ENCODE data around the gene MARK4. TPM values are rescaled to one million over a fixed set of nuclear protein-coding genes. Genes with fewer than 3 reads are reported as not detected.
"Not testable (repeated sequence)": the region's sequence is repeated elsewhere in the genome, so short reads cannot be mapped to it uniquely, and the experiment has no call there.

MARK4 gene
- total RNA-seq, 1 donor from 2014 or later: 29.0 TPM

DNA sequence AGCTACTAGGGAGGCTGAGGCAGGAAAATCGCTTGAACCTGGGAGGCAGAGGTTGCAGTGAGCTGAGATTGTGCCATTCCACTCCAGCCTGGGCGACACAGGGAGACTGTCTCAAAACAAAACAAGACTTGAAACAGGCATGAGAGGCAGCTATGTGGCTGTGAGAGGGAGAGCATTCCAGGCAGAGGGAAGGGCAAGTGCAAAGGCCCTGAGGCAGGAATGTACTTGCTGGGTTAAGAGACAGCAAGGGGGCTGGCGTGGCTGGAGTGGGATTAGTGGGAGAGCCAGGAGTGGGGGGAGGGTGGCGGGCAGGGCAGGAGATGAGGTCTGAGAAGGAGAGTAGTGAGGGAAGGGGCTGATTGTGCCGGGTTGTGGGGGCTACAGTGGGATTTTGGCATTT, 27.2 kb upstream of the MARK4 start:
- no peak overlapping the region for H3K27ac Mint-ChIP-seq
- no peaks in the 10 kb centered on the region for H3K9me3 Mint-ChIP-seq
- no peaks in the 10 kb centered on the region for H3K36me3 Mint-ChIP-seq (ENCODE audit: low read depth)
- H3K4me3 Mint-ChIP-seq: no peak overlapping the region
- intact Hi-C loops (cut with micrococcal nuclease): no loop called here
- DNase-seq: no peak
- no peaks in the 10 kb centered on the region for H3K4me1 Mint-ChIP-seq
- peaks cover 8% of the 10 kb centered on the region for H3K27me3 Mint-ChIP-seq

DNA sequence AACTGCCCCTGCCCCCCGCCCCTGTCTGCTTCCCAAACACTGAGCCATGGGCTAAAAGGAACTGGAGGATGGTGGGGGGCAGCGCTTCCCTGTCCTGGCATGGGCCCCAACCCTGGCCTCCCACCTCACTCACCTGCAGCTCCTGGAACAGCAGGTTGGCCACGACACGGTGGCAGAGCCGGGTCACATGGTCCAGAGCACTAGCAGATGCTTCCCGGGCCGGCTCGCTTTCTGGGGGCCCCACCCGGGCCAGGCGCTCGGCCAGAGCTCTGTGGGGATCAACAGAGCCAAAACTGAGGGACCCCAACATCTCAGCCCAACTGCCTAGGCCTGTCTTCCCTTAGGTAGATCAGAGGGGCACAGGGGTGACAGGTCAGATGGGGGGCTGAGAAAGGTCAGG, 26.4 kb upstream of the MARK4 start:
- Mint-ChIP-seq H3K36me3 (ENCODE audit: low read depth) (no peaks in the 10 kb centered on the region), H3K4me1 (no peaks in the 10 kb centered on the region), H3K27me3 (peaks cover 8% of the 10 kb centered on the region), H3K4me3 (no peak overlapping the region), H3K27ac (no peak overlapping the region), H3K9me3 (no peaks in the 10 kb centered on the region)
- DNase-seq: no peak
- intact Hi-C loops (cut with micrococcal nuclease): no loop called here

- H3K27ac Mint-ChIP-seq; H3K4me1 Mint-ChIP-seq; H3K4me3 Mint-ChIP-seq; H3K27me3 Mint-ChIP-seq; intact Hi-C loops (cut with micrococcal nuclease); DNase-seq; H3K36me3 Mint-ChIP-seq (ENCODE audit: low read depth); H3K9me3 Mint-ChIP-seq: not testable (repeated sequence)
Observed at GRCh38 chr19:45229056-45229455, 22.0 kb upstream of the MARK4 start.

DNA sequence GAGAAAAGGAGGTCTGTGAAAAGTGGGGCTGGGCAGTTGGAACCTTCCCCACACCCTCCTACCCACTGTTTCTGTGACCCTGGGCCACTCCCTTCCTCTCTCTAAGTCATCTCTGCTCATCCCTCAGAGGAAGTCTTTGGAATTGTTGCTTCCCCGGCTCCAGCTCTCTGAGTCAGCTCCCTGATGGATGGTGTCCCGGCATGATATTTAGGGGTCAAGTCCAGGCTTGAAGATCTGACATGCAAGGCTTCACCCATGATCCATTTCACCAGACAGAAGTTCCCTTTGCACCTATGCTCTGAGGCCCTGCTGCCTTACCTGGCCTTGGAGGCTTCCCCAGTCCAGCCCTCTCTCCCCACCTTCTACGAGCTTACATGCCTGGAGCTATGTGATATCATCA, 19.2 kb upstream of the MARK4 start:
- Mint-ChIP-seq H3K36me3 (ENCODE audit: low read depth) (no peaks in the 10 kb centered on the region), H3K9me3 (no peaks in the 10 kb centered on the region), H3K27ac (no peak overlapping the region), H3K27me3 (peaks cover 22% of the 10 kb centered on the region), H3K4me1 (peaks cover 2% of the 10 kb centered on the region), H3K4me3 (no peak overlapping the region)
- intact Hi-C loops (cut with micrococcal nuclease): no loop called here
- no peak for DNase-seq

GRCh38 chr19:45234089-45234869, 16.8 kb upstream of the MARK4 start:
- H3K4me1 Mint-ChIP-seq: peaks cover 2% of the 10 kb centered on the region
- peaks cover 27% of the 10 kb centered on the region for H3K27me3 Mint-ChIP-seq
- intact Hi-C loops (cut with micrococcal nuclease): no loop called here
- no peaks in the 10 kb centered on the region for H3K9me3 Mint-ChIP-seq
- no peak for DNase-seq
- no peak overlapping the region for H3K4me3 Mint-ChIP-seq
- no peaks in the 10 kb centered on the region for H3K36me3 Mint-ChIP-seq (ENCODE audit: low read depth)
- H3K27ac Mint-ChIP-seq: no peak overlapping the region

GRCh38 chr19:45235485-45235884, 15.6 kb upstream of the MARK4 start:
- Mint-ChIP-seq H3K4me3 (no peak overlapping the region), H3K9me3 (no peaks in the 10 kb centered on the region), H3K27ac (no peak overlapping the region), H3K36me3 (ENCODE audit: low read depth) (no peaks in the 10 kb centered on the region), H3K27me3 (peaks cover 27% of the 10 kb centered on the region), H3K4me1 (peaks cover 2% of the 10 kb centered on the region)
- intact Hi-C loops (cut with micrococcal nuclease): no loop called here
- no peak for DNase-seq

DNA sequence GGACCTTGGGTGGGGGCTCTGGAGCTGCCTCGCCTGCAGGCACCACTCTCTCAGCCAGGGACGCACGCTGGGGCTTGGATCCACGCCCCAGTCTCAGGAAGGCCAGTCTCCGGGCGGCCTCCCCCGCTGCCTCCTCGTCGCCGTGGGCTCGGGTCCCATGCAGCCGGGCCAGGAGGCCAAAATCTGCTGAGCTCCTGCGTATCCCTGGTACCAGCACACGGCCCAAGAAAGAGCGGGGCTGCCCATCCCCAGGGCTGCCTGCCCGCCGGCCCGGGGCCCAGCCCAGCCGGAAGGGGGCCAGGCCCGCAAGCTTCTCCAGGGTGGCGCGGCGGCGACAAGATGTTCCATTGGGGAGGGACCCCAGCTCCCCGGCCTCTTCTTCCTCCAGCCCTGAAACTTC, 12.5 kb upstream of the MARK4 start:
- H3K9me3 Mint-ChIP-seq: no peaks in the 10 kb centered on the region
- H3K4me3 Mint-ChIP-seq: no peak overlapping the region
- no peak overlapping the region for H3K27ac Mint-ChIP-seq
- no peaks in the 10 kb centered on the region for H3K36me3 Mint-ChIP-seq (ENCODE audit: low read depth)
- H3K27me3 Mint-ChIP-seq: peaks cover 29% of the 10 kb centered on the region
- peaks cover 2% of the 10 kb centered on the region for H3K4me1 Mint-ChIP-seq
- intact Hi-C loops (cut with micrococcal nuclease): no loop called here
- DNase-seq: no peak

DNA sequence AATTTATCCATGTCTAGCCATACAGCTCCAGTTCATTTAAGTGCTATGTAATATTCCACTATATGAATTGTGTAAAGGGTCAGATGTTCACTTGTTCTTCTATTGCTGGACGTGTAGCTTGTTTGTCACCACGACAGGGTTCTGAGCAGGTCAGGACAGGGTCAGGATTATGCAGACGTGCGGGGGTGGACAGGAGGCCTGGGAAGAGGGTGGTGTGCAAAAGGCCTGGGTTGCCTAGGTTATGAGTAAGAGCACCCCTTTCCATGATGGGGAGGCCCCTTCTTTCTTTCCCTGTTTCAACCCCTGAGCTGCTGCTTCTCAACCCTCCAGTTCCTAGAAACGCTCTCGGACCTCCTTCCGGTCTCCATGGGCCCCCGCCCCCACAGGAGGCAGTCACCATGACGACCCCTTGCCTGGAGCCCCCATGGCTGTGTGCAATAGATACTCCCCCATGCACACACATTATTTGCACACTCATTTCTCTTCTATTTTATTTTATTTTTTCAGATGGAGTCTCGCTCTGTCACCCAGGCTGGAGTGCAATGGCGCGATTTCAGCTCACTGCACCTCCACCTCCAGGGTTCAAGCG, 7.8 kb upstream of the MARK4 start:
- Mint-ChIP-seq H3K4me1 (no peaks in the 10 kb centered on the region), H3K9me3 (no peaks in the 10 kb centered on the region), H3K36me3 (ENCODE audit: low read depth) (no peaks in the 10 kb centered on the region), H3K27ac (no peak overlapping the region), H3K27me3 (peaks cover 13% of the 10 kb centered on the region), H3K4me3 (no peak overlapping the region)
- DNase-seq: no peak
- intact Hi-C loops (cut with micrococcal nuclease): no loop called here

GRCh38 chr19:45244133-45244794, 6.8 kb upstream of the MARK4 start:
- Mint-ChIP-seq H3K27ac (no peak overlapping the region), H3K4me1 (no peaks in the 10 kb centered on the region), H3K4me3 (no peak overlapping the region), H3K9me3 (no peaks in the 10 kb centered on the region), H3K36me3 (ENCODE audit: low read depth) (no peaks in the 10 kb centered on the region), H3K27me3 (peaks cover 13% of the 10 kb centered on the region)
- no peak for DNase-seq
- intact Hi-C loops (cut with micrococcal nuclease): no loop called here

- Mint-ChIP-seq H3K9me3 (no peaks in the 10 kb centered on the region), H3K4me3 (no peak within 1 kb of the TSS), H3K4me1 (no peaks in the 10 kb centered on the region), H3K27ac (no peak within 1 kb of the TSS), H3K27me3 (peaks cover 13% of the 10 kb centered on the region), H3K36me3 (ENCODE audit: low read depth) (no peaks in the 10 kb centered on the region)
- no peak for DNase-seq
- intact Hi-C loops (cut with micrococcal nuclease): no loop called here
Observed at GRCh38 chr19:45245334-45245787, 5.7 kb upstream of the MARK4 start, which contains the start of gene EXOC3L2. TSS of gene EXOC3L2 (minus strand) at chr19:45245407. CDS start at chr19:45239045, 6,362 bp downstream.

- intact Hi-C loops (cut with micrococcal nuclease): no loop called here
- no peak overlapping the region for H3K4me3 Mint-ChIP-seq
- peaks cover 3% of the 10 kb centered on the region for H3K4me1 Mint-ChIP-seq
- no peak overlapping the region for H3K27ac Mint-ChIP-seq
- H3K36me3 Mint-ChIP-seq (ENCODE audit: low read depth): no peaks in the 10 kb centered on the region
- no peaks in the 10 kb centered on the region for H3K9me3 Mint-ChIP-seq
- DNase-seq: no peak
- peaks cover 15% of the 10 kb centered on the region for H3K27me3 Mint-ChIP-seq
Observed at GRCh38 chr19:45245826-45246225, 5.2 kb upstream of the MARK4 start.

DNA sequence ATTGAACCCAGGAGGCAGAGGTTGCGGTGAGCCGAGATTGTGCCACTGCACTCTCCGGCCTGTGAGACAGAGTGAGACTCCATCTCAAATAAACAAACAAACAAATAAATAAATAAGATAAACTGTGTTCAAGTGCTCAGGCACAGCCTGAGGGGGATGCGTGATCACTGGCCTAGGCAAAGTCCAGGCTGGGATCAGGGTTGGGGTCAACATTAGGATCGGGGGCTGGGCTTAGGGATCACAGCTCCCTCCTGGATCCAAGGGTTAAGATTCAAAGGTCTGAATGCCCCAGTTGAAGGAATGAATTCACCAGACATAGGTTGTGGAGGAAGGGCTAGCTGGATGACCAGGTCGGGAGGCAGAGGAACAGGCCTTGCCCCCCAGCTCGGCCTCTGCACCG, 3.9 kb upstream of the MARK4 start:
- intact Hi-C loops (cut with micrococcal nuclease): no loop called here
- Mint-ChIP-seq H3K9me3 (no peaks in the 10 kb centered on the region), H3K27ac (no peak overlapping the region), H3K4me1 (peaks cover 5% of the 10 kb centered on the region), H3K36me3 (ENCODE audit: low read depth) (no peaks in the 10 kb centered on the region), H3K27me3 (peaks cover 13% of the 10 kb centered on the region), H3K4me3 (no peak overlapping the region)
- no peak for DNase-seq

- Mint-ChIP-seq H3K27me3 (peaks cover 6% of the 10 kb centered on the region), H3K36me3 (ENCODE audit: low read depth) (no peaks in the 10 kb centered on the region), H3K9me3 (no peaks in the 10 kb centered on the region), H3K4me3 (peak overlapping the region; percentile 22), H3K4me1 (peaks cover 22% of the 10 kb centered on the region), H3K27ac (no peak overlapping the region)
- intact Hi-C loops (cut with micrococcal nuclease): loop anchor here (2.0 to 5.0 kb wide), 3 partner anchors 71 to 157 kb away; partner anchors contain the start of genes BLOC1S3, PPP1R37 and TRAPPC6A
- DNase-seq: peak; percentile 57
Observed at GRCh38 chr19:45249261-45250033, 1.6 kb upstream of the MARK4 start.

Data from activated CD4-positive, alpha-beta T cell treated with anti-CD3 and anti-CD28 coated beads, Interleukin-2, amount 10 ng/mL, durations not matched to agents 24 days and 14 days (primary cell).